ENCODE data around the gene DNAH1.

Gene DNAH1

DNA sequence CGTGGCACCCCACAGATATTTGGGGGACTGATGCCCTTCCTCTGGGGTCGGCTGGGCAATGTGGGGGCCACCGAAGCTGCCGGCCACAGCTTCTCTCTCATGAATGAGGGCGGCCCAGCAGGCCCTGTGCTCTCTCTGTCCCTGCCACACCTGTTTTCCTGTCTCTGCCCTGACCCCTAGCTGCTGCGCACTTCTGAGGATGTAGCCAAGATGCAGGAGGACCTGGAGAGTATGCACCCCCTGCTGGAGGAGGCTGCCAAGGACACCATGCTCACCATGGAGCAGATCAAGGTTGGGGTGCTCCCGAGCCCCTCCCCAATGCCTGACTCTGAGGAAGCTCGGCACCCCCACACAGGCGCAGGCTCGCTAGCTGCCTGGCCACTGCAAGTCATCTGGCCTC lies 69.0 kb downstream of the DNAH1 start:
- DNase-seq = no peak

DNA sequence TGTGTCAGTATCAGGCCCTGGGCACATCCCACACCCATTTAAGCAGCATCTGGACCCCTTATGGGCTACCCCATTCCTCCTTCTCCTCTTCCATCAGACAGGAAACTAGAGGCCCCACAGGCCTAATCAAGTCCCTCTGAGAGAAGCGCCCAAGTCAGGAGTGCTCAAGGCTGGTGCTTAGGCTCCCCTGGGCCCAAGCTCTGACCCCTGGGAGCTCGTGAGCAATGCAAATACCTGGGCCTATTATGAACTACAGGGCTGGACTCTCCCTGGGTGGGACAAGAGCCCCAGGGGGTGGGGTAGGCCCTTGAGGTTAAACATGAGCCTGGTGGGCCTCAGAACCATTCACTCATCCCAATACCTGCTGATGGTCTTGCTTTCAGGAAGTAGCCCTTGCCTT lies 71.4 kb downstream of the DNAH1 start:
- no peak for DNase-seq

DNA sequence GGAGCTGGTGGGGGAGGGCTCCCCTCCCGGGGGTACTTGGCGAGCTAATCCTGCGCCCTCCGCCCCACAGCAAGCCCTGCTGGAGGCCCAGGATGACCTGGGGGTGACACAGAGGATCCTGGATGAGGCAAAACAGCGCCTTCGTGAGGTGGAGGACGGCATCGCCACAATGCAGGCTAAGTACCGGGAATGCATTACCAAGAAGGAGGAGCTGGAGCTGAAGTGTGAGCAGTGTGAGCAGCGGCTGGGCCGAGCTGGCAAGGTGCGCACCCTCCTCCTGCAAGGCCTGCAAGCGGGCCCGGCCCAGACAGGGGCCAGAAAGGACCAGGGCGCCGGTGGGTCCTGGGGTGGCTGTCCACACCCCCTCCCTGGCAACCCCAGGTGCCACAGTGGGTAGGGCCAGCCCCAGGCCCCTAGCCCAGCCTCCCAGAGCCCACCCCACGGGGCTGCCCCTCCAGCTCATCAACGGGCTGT lies 72.3 kb downstream of the DNAH1 start:
- no peak for DNase-seq

DNA sequence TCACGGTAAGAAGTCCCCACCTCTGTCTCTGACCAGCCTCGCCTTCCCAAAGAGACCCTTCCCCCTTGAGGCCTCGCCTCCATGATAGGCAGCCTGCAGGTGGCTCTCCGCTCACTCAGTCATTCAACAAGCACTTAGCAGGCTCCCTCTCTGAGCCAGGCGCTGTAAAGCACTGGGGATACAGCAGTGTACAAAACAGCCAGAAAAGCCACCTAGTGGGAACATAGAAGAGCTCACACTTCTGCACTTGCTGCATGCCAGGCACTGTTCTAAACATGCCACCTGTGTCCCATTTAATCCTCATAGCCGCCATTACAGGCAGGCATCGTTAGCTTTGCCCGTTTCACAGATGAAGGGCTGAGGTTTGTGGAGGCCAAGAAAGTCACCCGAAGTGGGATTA lies 72.8 kb downstream of the DNAH1 start:
- no peak for DNase-seq

DNA sequence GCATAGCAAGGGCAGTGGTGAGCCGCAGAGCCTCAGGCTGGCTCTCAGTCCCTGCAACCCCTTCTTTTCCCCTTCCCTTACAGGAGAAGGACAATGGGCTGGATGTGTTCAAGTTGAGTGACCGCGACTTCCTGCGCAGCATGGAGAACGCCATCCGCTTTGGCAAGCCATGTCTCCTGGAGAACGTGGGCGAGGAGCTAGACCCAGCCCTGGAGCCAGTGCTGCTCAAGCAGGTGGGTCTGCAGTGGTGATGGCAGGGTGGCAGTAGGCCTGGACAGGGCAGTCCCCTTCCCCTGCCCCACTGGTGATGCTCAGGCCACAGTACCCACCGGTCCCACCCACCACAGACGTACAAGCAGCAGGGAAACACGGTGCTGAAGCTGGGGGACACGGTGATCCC lies 75.0 kb downstream of the DNAH1 start:
- DNase-seq = no peak

DNA sequence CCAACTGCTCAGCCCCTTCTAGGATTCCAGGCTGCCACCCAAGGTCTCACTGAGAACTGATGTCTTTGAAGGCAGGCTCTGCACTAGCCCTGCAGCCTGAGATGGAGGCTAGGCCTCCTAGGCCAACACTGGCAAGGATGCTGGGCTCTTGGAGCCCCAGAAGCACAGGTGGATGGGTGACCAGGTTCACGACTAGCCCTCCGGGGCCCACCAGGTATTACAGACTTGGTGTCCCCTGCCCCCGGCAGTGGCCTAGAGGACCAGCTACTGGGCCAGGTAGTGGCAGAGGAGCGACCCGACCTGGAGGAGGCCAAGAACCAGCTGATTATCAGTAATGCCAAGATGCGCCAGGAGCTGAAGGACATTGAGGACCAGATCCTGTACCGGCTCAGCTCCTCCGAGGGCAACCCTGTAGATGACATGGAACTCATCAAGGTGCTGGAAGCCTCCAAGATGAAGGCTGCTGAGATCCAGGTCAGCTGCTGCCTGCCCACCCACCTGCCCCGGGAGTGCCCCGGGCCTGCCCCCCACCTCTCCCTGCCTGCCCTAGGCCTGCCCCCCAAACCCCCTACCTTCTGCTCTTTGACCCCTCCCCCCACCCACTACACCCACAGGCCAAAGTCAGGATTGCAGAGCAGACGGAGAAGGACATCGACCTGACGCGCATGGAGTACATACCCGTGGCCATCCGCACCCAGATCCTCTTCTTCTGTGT lies 76.3 kb downstream of the DNAH1 start:
- DNase-seq = no peak

DNA sequence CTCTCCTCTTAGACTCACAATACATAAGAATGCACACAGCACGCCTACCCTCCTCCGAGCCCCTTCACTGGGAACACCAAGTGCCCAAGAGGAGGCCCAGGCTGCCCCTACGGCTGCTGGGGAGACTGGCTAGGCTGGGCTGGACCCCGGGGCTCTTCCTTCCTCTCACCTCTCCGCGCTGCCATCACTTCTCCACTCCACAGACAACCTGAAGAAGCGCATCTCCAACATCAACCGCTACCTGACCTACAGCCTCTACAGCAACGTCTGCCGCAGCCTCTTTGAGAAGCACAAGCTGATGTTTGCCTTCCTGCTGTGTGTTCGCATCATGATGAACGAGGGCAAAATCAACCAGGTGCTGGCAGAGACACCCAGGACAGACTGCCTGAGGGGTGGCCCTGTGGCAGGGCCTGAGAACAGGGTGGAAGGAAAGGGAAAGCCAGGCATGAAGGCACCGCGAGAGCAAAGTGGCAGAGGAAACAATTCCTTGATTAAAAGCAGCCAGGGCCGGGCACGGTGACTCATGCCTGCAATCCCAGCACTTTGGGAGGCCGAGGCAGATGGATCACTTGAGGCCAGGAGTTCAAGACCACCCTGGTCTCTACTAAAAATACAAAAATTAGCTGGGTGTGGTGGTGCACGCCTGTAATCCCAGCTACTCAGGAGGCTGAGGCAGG lies 77.2 kb downstream of the DNAH1 start:
- no peak for DNase-seq

DNA sequence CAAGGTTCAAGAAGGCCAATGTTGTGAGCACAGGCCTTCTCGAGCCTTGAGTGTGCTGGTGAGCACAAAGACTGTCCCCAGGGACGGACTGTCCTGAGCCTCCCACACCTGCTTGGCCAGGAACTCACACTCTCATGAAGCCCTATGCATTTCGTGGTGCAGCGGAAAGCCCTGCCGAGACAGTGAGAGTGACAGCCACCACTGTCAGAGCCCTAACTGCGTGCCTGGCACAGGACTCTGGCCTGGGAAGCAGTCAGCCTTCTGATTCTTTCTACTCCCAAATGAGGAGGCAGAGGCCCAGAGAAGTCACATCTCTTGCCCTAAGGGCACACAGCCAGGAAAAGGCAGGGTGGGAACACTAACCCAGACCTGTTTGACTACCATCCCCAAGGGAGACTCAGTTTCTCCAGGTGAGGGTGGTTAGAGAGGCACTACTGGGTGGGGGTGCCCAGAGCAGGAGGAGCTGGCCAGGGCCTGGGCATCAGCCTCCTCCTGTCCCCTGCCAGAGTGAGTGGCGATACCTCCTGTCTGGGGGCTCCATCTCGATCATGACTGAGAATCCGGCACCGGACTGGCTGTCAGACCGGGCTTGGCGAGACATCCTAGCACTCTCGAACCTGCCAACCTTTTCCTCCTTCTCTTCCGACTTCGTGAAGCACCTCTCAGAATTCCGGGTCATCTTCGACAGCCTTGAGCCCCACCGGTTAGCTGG lies 78.0 kb downstream of the DNAH1 start:
- no peak for DNase-seq

DNA sequence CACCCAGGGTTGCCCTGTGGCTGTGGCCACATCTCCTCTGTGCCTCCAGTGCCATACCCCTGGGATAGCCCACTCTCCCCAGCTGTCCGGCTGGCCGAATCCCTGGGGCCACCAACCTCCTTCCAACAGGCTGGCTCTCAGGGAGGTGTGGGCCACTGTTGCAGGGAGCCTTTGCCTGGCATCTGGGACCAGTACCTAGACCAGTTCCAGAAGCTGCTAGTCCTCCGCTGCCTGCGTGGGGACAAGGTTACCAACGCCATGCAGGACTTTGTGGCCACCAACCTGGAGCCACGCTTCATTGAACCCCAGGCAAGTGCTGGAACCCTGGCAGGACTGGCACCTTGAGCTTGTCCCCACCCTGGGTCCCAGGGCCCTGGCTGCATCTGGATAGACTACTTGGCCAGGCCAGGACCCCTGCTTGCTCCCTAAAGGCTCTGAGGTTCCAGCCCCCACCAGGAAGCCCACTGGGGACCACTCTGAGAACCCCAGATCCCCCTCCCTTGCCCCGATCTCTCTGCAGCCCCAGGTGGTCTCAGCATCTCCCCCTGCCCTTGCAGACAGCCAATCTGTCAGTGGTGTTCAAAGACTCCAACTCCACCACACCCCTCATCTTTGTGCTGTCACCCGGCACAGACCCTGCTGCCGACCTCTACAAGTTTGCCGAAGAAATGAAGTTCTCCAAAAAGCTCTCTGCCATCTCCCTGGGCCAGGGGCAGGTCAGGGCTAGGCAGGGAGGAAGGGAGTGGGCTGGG lies 78.8 kb downstream of the DNAH1 start:
- no peak for DNase-seq

DNA sequence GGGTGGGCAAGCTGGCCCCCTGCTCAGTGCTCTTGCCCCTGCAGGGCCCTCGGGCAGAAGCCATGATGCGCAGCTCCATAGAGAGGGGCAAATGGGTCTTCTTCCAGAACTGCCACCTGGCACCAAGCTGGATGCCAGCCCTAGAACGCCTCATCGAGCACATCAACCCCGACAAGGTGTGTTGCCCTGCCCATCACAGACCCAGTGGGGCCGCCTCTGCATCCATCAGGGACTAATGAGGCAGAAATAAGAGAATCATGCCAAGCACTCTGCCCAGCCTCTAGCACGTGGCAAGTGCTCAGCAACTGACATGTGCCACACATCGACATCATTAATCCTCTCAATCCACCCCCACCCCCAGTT lies 79.4 kb downstream of the DNAH1 start:
- no peak for DNase-seq

DNA sequence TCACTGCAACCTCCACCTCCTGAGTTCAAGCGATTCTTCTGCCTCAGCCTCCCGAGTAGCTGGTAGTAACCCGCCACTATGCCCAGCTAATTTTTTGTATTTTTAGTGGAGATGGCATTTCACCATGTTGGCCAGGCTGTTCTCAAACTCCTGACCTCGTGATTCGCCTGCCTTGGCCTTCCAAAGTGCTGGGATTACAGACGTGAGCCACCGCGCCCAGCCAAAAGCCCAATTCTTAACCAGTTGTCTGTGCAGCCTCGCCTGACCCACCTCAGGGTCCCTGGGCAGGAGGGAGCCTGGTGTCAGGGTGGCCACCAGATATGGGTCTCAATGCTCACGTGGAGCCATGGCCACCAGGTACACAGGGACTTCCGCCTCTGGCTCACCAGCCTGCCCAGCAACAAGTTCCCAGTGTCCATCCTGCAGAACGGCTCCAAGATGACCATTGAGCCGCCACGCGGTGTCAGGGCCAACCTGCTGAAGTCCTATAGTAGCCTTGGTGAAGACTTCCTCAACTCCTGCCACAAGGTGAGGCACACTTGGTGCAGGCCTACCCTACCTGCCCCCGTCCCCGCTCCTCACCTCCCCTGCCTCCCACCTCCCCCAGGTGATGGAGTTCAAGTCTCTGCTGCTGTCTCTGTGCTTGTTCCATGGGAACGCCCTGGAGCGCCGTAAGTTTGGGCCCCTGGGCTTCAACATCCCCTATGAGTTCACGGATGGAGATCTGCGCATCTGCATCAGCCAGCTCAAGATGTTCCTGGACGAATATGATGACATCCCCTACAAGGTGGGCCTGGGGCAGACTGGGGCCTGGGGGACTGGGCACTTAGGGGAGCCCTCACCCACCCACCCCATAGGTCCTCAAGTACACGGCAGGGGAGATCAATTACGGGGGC lies 80.1 kb downstream of the DNAH1 start:
- DNase-seq = no peak

DNA sequence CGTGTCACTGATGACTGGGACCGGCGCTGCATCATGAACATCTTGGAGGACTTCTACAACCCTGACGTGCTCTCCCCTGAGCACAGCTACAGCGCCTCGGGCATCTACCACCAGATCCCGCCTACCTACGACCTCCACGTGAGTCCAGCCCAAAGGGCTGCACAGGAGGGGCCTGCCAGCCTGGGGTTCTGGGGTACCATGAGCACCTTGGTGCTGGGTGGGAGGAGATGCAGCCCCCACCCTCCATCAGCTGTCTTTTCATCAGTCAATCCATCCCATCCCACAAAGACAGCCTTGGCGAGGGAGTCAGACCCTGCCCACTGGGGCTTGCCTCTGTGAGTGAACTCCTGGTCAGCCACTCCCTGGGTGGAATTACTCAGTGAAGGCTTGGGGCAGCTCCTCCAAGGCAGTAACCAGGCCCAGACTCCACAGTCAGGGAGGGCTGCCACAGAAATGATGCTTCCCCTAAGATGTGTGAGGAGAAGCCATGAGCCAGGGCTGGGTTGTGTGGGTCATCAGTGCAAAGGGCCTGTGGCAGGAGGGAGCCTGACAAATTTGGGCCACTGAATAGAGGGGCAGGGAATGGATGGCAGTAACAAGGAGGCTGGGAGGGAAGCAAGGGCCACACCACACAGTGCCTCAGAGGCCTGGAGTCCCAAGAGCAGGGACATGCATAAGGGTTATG lies 80.9 kb downstream of the DNAH1 start:
- DNase-seq = no peak

DNA sequence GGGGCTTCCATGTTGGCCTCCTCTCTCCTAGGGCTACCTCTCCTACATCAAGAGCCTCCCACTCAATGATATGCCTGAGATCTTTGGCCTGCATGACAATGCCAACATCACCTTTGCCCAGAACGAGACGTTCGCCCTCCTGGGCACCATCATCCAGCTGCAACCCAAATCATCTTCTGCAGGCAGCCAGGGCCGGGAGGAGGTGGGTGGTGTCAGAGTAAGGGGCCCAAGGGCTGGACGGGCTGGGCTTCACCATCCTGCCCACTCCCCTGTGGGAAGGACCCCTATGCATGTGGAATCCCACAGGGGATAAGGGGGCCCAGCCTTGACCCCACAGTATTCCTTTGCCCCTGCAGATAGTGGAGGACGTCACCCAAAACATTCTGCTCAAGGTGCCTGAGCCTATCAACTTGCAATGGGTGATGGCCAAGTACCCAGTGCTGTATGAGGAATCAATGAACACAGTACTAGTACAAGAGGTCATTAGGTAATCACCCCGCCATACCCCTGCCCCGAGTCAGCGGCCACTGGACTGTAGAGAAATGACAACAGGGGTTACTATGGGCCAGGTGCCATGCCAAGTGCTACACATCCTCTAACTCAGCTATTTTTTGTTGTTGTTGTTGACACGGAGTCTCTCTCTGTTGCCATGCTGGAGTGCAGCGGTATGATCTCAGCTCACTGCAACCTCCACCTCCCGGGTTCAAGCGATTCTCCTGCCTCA lies 81.7 kb downstream of the DNAH1 start:
- DNase-seq = no peak

DNA sequence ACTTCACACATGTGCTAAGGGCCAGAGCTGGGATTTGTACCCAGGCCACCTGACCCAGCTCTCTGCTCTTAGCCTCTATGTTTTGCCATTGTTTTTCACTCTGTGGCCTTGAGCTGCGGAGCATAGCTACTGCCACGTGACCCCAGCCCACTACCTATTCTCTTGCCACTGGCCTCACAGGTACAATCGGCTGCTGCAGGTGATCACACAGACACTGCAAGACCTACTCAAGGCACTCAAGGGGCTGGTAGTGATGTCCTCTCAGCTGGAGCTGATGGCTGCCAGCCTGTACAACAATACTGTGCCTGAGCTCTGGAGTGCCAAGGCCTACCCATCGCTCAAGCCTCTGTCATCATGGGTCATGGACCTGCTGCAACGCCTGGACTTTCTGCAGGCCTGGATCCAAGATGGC lies 82.6 kb downstream of the DNAH1 start:
- no peak for DNase-seq

DNA sequence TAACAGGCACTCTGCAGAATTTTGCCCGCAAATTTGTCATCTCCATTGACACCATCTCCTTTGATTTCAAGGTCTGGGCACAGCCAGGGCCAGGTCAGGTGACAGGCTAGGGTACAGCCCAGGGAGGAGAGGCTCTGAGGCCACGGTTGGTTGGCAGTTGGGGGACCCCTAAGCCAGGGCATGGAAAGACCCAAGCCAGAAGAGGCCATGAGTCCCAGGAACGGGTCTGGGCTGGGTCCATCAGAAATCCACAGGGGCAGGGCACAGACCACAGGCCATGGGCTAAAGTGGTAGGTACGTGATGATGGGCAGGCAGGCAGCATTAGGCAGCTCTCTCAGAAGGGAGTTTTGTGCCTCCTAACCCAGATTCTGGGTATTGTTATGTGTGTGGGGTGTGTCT lies 83.0 kb downstream of the DNAH1 start:
- no peak for DNase-seq

DNA sequence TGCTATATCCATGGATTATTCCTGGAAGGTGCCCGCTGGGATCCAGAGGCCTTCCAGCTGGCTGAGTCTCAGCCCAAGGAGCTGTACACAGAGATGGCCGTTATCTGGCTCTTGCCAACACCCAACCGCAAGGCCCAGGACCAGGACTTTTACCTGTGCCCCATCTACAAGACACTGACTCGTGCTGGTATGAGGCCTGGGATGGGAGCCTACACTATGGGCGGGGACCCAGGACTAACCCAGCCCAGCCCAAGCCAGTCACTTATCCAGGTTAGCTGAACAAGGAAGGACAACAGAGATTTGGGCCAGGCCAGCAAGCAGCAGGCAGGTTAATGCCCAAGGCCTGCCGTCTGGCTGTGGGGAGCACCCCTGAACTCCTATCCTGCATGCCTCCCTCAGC lies 83.5 kb downstream of the DNAH1 start:
- no peak for DNase-seq

DNA sequence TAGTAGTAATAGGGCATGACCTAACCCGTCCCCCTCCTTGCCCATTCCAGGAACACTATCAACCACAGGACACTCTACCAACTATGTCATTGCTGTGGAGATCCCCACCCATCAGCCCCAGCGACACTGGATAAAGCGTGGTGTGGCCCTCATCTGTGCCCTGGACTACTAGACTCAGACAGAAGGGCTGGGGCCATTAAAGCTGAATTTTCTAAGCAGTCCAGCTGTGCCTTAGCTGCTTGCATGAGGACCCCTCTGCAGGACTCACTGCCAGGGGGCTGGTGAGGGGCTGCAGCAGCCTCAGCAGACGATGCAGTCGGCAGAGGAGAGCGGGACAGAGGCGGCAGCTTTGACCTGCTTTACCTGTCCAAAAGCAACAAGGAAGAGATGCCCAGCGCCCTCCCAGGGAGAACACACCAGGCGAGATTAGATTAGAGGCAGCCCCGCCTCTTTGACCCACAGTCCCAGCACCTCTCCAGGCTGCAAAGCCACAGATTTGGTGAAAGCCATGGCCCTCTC lies 84.2 kb downstream of the DNAH1 start:
- DNase-seq = no peak

DNA sequence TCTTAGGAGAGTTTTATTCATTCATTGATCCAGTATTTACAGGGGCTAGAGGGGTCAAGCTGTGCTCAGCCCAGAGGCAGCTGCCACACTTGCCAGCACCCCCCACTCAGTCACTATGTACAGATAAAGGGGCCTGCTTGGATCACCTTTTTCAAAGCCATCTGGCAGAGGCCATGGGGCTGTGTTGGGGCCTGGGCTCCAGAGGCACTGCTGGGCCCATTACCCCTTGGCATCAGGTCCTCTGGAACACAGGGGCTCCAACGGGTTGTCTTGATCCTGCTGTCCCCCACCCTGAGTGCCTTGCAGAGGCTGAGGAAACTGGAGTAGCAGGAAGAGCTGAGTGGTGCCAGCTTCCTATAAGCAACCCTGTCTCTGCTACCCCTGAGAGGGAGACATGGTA lies 84.9 kb downstream of the DNAH1 start:
- no peak for DNase-seq

DNA sequence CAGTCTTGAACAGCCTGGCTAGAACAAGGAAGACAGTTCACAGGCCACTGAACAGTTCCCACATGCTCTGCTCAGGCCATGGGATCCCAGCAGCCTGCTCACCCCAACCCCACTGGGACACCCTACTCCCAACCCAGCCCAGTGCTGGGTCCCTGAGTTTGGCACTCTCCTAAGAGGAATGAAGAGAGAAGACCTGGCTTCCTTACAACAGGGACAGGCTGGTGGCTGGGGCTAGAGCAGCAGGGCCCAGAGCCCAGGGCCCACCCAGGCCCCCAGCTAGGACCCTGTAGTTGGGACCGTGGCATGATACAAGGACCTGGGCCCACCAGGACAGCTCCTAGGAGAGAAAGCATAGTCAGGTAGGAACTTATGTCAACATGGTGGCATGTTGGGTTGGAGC lies 85.4 kb downstream of the DNAH1 start:
- DNase-seq = no peak
